Spleen (tissue), 11 donors: ENCODE data around the gene ZCCHC8. TPM values are rescaled to one million over a fixed set of nuclear protein-coding genes. Genes with fewer than 3 reads are reported as not detected.

Source experiments
- DNase-seq: peaks from one replicate; pipeline ENCODE4 v3.0.0-alpha.2; 2020
- H3K27ac ChIP-seq, 8 donors: fragments of 200-600 bp; sonication (generic) in 7 of 8; 1 replicate in 4 of 8; 2 replicates in 4 of 8; pipeline versions ENCODE4 v1.5.0 to v1.8.0; 2016 to 2021; ENCODE audit warnings: inconsistent platforms in 4 of 8, mild to moderate bottlenecking in 4 of 8, moderate library complexity in 1 of 8
- H3K27me3 ChIP-seq, 7 donors: fragments of 200-600 bp; sonication (generic) in 6 of 7; replicated peaks in 1 of 7; 1 replicate in 4 of 7; 2 replicates in 3 of 7; pipeline versions ENCODE4 v1.5.0 to v1.8.0; 2016 to 2021; ENCODE audit warnings: inconsistent platforms in 3 of 7, mild to moderate bottlenecking in 1 of 7
- H3K36me3 ChIP-seq, 6 donors: fragments of 200-600 bp; sonication (generic) in 5 of 6; 1 replicate in 4 of 6; 2 replicates in 2 of 6; pipeline versions ENCODE4 v1.5.0 to v1.8.0; 2016 to 2021; ENCODE audit warnings: inconsistent platforms in 2 of 6
- H3K4me1 ChIP-seq, 6 donors: fragments of 200-600 bp; sonication (generic) in 5 of 6; 1 replicate in 3 of 6; 2 replicates in 3 of 6; pipeline versions ENCODE4 v1.5.0 to v1.8.0; 2016 to 2021; ENCODE audit warnings: inconsistent platforms in 3 of 6
- H3K4me3 ChIP-seq, 8 donors: fragments of 200-600 bp; sonication (generic) in 7 of 8; 1 replicate in 4 of 8; 2 replicates in 4 of 8; pipeline versions ENCODE4 v1.5.0 to v1.8.0; 2016 to 2021; ENCODE audit warnings: inconsistent platforms in 4 of 8, mild to moderate bottlenecking in 4 of 8, moderate library complexity in 2 of 8
- H3K9me3 ChIP-seq, 8 donors: fragments of 200-600 bp; sonication (generic) in 7 of 8; 1 replicate in 4 of 8; 2 replicates in 4 of 8; pipeline versions ENCODE4 v1.5.0 to v1.8.0; 2016 to 2021; ENCODE audit warnings: inconsistent platforms in 4 of 8
- POLR2A ChIP-seq, 3 donors: fragments of 450-650 bp; IDR thresholded peaks; one replicate each; pipeline ENCODE4 v1.5.1; 2017; ENCODE audit warnings: antibody characterized with exemption in 3 of 3, mild to moderate bottlenecking in 1 of 3
- POLR2AphosphoS5 ChIP-seq, 3 donors: sonication (generic); formaldehyde crosslinking; IDR thresholded peaks; one replicate each; pipeline ENCODE4 v1.5.1; 2017; ENCODE audit warnings: antibody characterized with exemption in 3 of 3
- WGBS, 5 donors: extraction: QIAGEN DNeasy Blood & Tissue Kit in 3 of 5; methylation state at CpG; one replicate each; pipeline versions ENCODE4 v1.1.5 to v1.1.7; 2013 to 2018; 5-methylcytosine and 5-hydroxymethylcytosine counted together
- intact Hi-C: fragments of 100-400 bp; cut with DNase I; formaldehyde crosslinking; loops from one replicate; pipeline ENCODE4 v1.15.0; 2023; ENCODE audit warnings: low total_unique reads
- polyA plus RNA-seq, 3 donors: library from polyadenylated mRNA; stranded (reverse); fragments of 200-250 nt; gene quantifications; one replicate each; pipeline ENCODE4 v1.2.1, GENCODE V29; 2013
- total RNA-seq, 7 donors: library from RNA; depleted of rRNA in 3 of 7; stranded (reverse); fragments of >200 nt in 3 of 7; fragmentation: NEBNext Ultra II Directional in 4 of 7; extraction: Animal tissue kit (Norgen Biotek cat#: 25700) in 4 of 7; gene quantifications; one replicate each; pipeline versions ENCODE4 v1.1.0 to v1.2.1, GENCODE V29; 2016 to 2021
- TF ChIP-seq, protein P1 (sequence below), 11 experiments: fragments of 200-600 bp in 7 of 11; fragments of 450-650 bp in 4 of 11; sonication (generic) in 4 of 11; IDR thresholded peaks in 8 of 11; conservative IDR thresholded peaks in 3 of 11; 1 replicate in 7 of 11; 2 replicates in 4 of 11; pipeline versions ENCODE4 v1.4.0 to v1.8.0; 2016 to 2021; ENCODE audit warnings: antibody characterized with exemption in 11 of 11, inconsistent platforms in 4 of 11, mild to moderate bottlenecking in 1 of 11
- donor health status: healthy with polysubstance abuse.
- donor health status: DM: no; HTN: no; CAD: no; lungs with moderate emphysema.
- donor health status: DM: no; HTN: no; CAD: no.
- donor health status: Bipolar disorder and iron deficiency.
- donor health status: healthy.
- donor health status: DM: no; HTN: no; CAD: no.
- donor health status: DM: yes; HTN: yes; CAD: no.

The ZCCHC8 gene
- total and polyA plus RNA-seq, 10 donors = 20.6 to 37.1 (median 29.4) TPM

DNA sequence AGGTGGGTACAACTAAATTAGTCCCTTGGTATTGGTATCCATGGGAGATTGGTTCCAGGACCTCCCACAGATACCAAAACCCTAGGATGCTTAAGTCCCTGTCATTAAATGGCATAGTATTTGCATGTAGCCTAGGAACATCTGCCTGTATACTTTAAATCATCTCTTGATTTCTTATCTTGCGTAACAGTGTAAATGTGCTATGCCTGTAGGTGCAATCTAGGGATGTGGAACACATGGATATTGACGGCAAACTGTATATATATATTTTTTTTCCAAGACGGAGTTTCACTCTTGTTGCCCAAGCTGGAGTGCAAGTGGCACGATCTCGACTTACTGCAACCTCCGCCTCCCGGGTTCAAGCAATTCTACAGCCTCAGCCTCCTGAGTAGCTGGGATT, 27.9 kb upstream of the ZCCHC8 start:
- no peak overlapping the region for H3K27ac ChIP-seq
- peaks cover 0 to 41% (median 0%) of the 10 kb centered on the region in 6 donors for H3K36me3 ChIP-seq
- TF ChIP-seq POLR2AphosphoS5 (IDR thresholded peaks at IDR 0.05) (no peak), POLR2A (IDR thresholded peaks at IDR 0.05) (no peak)
- TF ChIP-seq, protein P1, sequence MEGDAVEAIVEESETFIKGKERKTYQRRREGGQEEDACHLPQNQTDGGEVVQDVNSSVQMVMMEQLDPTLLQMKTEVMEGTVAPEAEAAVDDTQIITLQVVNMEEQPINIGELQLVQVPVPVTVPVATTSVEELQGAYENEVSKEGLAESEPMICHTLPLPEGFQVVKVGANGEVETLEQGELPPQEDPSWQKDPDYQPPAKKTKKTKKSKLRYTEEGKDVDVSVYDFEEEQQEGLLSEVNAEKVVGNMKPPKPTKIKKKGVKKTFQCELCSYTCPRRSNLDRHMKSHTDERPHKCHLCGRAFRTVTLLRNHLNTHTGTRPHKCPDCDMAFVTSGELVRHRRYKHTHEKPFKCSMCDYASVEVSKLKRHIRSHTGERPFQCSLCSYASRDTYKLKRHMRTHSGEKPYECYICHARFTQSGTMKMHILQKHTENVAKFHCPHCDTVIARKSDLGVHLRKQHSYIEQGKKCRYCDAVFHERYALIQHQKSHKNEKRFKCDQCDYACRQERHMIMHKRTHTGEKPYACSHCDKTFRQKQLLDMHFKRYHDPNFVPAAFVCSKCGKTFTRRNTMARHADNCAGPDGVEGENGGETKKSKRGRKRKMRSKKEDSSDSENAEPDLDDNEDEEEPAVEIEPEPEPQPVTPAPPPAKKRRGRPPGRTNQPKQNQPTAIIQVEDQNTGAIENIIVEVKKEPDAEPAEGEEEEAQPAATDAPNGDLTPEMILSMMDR (IDR thresholded peaks at IDR 0.05 in 8 of 11, conservative IDR thresholded peaks at IDR 0.05 in 3 of 11) = no peak
- H3K27me3 ChIP-seq = no peaks in the 10 kb centered on the region
- DNase-seq = no peak
- H3K4me3 ChIP-seq = peak overlapping the region in 1 of 8 donors; percentile 90
- intact Hi-C loops = no loop called here
- WGBS, 5 donors = 90 to 95% (median 91%) methylated on average over 7 of the region's 7 CpGs
- H3K9me3 ChIP-seq = no peaks in the 10 kb centered on the region
- peaks cover 16 to 42% (median 35%) of the 10 kb centered on the region in 6 donors for H3K4me1 ChIP-seq

DNA sequence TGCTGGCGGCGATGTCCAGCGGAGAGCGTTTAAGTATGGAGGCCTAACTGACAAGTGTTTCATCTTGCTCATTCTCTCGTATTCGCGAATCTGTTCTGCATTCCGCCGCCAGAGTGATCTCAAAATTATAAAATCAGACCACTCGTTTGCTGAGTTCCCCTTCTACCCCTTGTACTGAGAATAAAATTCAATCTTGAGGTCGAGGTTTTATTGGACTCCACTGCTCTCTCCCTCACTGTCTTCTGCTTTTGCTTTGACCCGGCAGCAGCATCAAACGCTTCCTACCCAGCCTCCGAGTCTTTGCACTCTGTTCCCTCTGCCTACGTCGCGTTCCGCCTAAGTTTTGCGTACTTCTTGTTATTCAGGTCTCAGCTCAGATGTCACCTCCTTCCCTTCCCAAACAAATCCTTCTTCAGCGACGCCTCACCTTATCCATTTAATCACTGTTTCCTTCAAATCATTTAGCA, 26.8 kb upstream of the ZCCHC8 start:
- Histone ChIP-seq H3K4me1 (peaks cover 26 to 53% (median 44%) of the 10 kb centered on the region in 6 donors), H3K36me3 (peaks cover 0 to 38% (median under 1%) of the 10 kb centered on the region in 6 donors), H3K27ac (peak overlapping the region; percentile 96 to 100 (median 98)), H3K9me3 (no peaks in the 10 kb centered on the region), H3K4me3 (peak overlapping the region; percentile 62 to 90 (median 74)), H3K27me3 (no peaks in the 10 kb centered on the region)
- TF ChIP-seq POLR2AphosphoS5 (IDR thresholded peaks at IDR 0.05) (peak in 1 of 3 donors; percentile 3), POLR2A (IDR thresholded peaks at IDR 0.05) (peak in 1 of 3 donors; percentile 9)
- TF ChIP-seq, protein P1 (IDR thresholded peaks at IDR 0.05 in 8 of 11, conservative IDR thresholded peaks at IDR 0.05 in 3 of 11) = no peak
- no peak for DNase-seq
- WGBS, 5 donors = 0 to 1% (median 0%) methylated on average over 21 of the region's 21 CpGs
- intact Hi-C loops = no loop called here

DNA sequence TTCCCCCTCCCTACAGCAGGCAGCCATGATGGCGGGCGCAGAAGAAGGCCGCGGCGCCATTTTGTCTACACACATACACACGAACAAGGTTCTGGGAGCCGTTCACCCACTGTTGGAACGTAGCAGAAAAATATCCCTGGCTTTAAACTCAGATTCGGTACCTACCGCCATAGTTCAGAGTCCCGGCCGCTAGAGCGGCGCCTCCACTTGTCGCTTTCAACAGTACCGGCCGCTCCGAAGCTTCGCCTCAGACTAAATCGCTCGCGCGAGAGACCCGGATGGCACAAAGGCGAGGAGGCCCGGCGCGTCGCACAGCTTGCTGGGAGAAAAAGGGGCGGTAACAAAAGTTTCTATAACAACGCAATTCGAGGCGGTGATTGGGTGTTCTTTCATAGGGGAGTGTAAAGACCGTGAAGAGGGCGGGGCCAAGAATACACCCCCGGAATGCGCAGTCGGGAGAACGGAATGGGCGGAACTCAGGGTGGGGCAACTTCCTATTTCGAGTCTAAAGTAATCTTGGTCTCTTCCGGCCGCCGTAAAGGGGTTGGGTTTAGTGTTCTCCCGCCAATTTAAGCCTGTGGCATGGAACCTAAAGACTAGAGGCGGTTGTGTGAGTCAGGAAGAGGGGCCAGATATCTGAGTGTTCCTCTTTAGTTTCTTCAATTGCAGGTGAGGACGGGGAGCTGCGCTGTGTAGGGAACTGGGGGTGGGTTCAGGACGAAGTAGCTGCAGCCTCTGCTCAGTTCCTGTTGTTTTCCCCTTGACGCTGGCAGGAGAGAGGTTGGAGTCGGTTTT, 26.1 kb upstream of the ZCCHC8 start, which contains the start of the genes KNTC1 and RSRC2:
Gene KNTC1, plus strand, starts transcription at position 567 of the 795 bp plus-strand sequence. CDS start 2,815 bp downstream, outside the sequence.
Gene RSRC2, minus strand, starts transcription at position 254 of the 795 bp plus-strand sequence. Its CDS starts 83 bp downstream, at position 171.
- intact Hi-C loops = no loop called here
- Histone ChIP-seq H3K27me3 (no peaks in the 10 kb centered on the region), H3K4me1 (peaks cover 33 to 59% (median 50%) of the 10 kb centered on the region in 6 donors), H3K36me3 (peaks cover 2 to 41% (median 7%) of the 10 kb centered on the region in 6 donors), H3K4me3 (peak within 1 kb of the TSS; percentile 62 to 90 (median 74)), H3K9me3 (no peaks in the 10 kb centered on the region), H3K27ac (peak within 1 kb of the TSS; percentile 96 to 100 (median 98))
- TF ChIP-seq POLR2A (IDR thresholded peaks at IDR 0.05) = peak; percentile 90 to 96 (median 91)
- TF ChIP-seq, protein P1 (IDR thresholded peaks at IDR 0.05 in 8 of 11, conservative IDR thresholded peaks at IDR 0.05 in 3 of 11) = peak in 2 of 11 experiments; percentile 8 to 19
- peak; percentile 98 to 99 (median 99) for TF ChIP-seq POLR2AphosphoS5 (IDR thresholded peaks at IDR 0.05)
- WGBS, 5 donors = 0% methylated on average over 47 to 51 of the region's 51 CpGs
- DNase-seq = peak; percentile 97
